Measurements from ENCODE around the gene ST6GAL1. TPM values are rescaled to one million over a fixed set of nuclear protein-coding genes. Genes with fewer than 3 reads are reported as not detected.

Gene ST6GAL1
- total and polyA plus RNA-seq, 10 of the 15 experiments (the other 5 are each of a cell fraction or from before 2014, with no cell fraction given), result 74.2 to 248 (median 149) TPM

GRCh38 chr3:187027531-187028278 lies 97.4 kb downstream of the ST6GAL1 start (continued):
- TF ChIP-seq CEBPB (IDR thresholded peaks at IDR 0.05; ENCODE audit: borderline replicate concordance in 1 of 2, low read depth in 2 of 2, low read length in 2 of 2), result no peak
- no peak for TF ChIP-seq ZNF622 (IDR thresholded peaks at IDR 0.05)
- TF ChIP-seq LARP7 (IDR thresholded peaks at IDR 0.05), result peak; percentile 63; the same call in 1 of the 2 replicates
- no peak for TF ChIP-seq SMARCA5 (IDR thresholded peaks at IDR 0.05)
- TF ChIP-seq SUPT20H (IDR thresholded peaks at IDR 0.05; ENCODE audit: borderline replicate concordance, control insufficient read depth, low read depth, low read length), result no peak
- no peak for TF ChIP-seq RB1 (IDR thresholded peaks at IDR 0.05; ENCODE audit: borderline replicate concordance)
- no peak for TF ChIP-seq RBBP5 (conservative IDR thresholded peaks at IDR 0.05)
- TF ChIP-seq YY1 (IDR thresholded peaks at IDR 0.05; ENCODE audit: low read depth, low read length), result no peak
- TF ChIP-seq JUND (IDR thresholded peaks at IDR 0.05; ENCODE audit: low read depth, low read length), result no peak
- no peak for TF ChIP-seq BMI1 (IDR thresholded peaks at IDR 0.05; ENCODE audit: borderline replicate concordance)

- Histone ChIP-seq H3K27ac (ENCODE audit: control insufficient read depth, insufficient read depth) (peak overlapping the region; percentile 57), H3K9me3 (replicated peaks; ENCODE audit: control insufficient read depth, insufficient read depth, low read length) (peaks cover 10% of the 10 kb centered on the region), H3K79me2 (ENCODE audit: control insufficient read depth, insufficient read depth, low read length) (peaks cover 89% of the 10 kb centered on the region), H3K4me2 (ENCODE audit: control insufficient read depth, insufficient read depth) (peak overlapping the region; percentile 96), H3K4me1 (ENCODE audit: control insufficient read depth, insufficient read depth, low read length) (peaks cover 43% of the 10 kb centered on the region), H3K4me3 (peak overlapping the region; percentile 47; the same call in 1 of the 2 replicates), H4K20me1 (ENCODE audit: control insufficient read depth, insufficient read depth) (0 out of 2 replicates have a peak, but pooled peaks cover 2% of the 10 kb centered on the region), H3K9ac (ENCODE audit: control insufficient read depth, insufficient read depth, low read length) (0 out of 2 replicates have a peak overlapping the region, but pooled peaks have one; percentile 11), H3K27me3 (replicated peaks in 1 of 2; ENCODE audit: control insufficient read depth in 2 of 2, insufficient read depth in 2 of 2, low read length in 1 of 2) (no peaks in the 10 kb centered on the region), H3K36me3 (ENCODE audit: control insufficient read depth in 2 of 2, insufficient read depth in 2 of 2, low read length in 1 of 2) (peaks cover 0 to 26% of the 10 kb centered on the region in 2 experiments; a peak in 2 of 4 replicates), H2AFZ (ENCODE audit: control insufficient read depth, low read depth, low read length) (no peak overlapping the region)
- in situ Hi-C loops (cut with MboI), result no loop called here
- no TSS peak for BruUV-seq (replicated peaks)
- ChIA-PET CTCF (interaction anchor here (0.7 to 4.3 kb wide), 17 partner anchors 9 to 182 kb away, joined by 3 to 19 read pairs (median 4); partner anchors contain the start of gene ST6GAL1), POLR2A (interaction anchor here (0.5 to 9.4 kb wide), 17 partner anchors 9 to 100 kb away, joined by 3 to 120 read pairs (median 5); partner anchors contain the start of gene ST6GAL1), SMC1A (ENCODE audit: uncharacterized antibody, unreplicated experiment) (interaction anchor here (0.6 to 10.8 kb wide), 21 partner anchors 11 to 1119 kb away, joined by 3 to 213 read pairs (median 12); partner anchors contain the start of gene ST6GAL1), RAD21 (ENCODE audit: unreplicated experiment) (interaction anchor here (0.7 to 9.9 kb wide), 20 partner anchors 9 to 242 kb away, joined by 3 to 183 read pairs (median 10); partner anchors contain the start of gene RPL39L)
- FAIRE-seq (no peak), DNase-seq (ENCODE audit: low read depth, low spot score) (no peak), ATAC-seq (peak; percentile 4; the same call in 2 of the 3 replicates)
- intact Hi-C loops (cut with micrococcal nuclease; ENCODE audit: unreplicated experiment), result no loop called here
- 0 out of 2 replicates have a peak, but pooled peaks have one; percentile 16 for TF ChIP-seq POLR2A (IDR thresholded peaks at IDR 0.05; ENCODE audit: low read depth, low read length)
- no peak for TF ChIP-seq KDM1A (IDR thresholded peaks at IDR 0.05; ENCODE audit: borderline replicate concordance)
These were observed 101.6 kb downstream of the ST6GAL1 start for GRCh38 chr3:187031934-187032333.

Measured in GM12878 (cell line).